Peyer's patch (tissue), 4 donors: ENCODE data around the gene CLMN. TPM values are rescaled to one million over a fixed set of nuclear protein-coding genes. Genes with fewer than 3 reads are reported as not detected.

ENCODE experiments used
- DNase-seq, 3 donors: peaks; one replicate each; pipeline ENCODE4 v3.0.0-alpha.2; 2017 to 2019
- H3K27ac ChIP-seq, 4 donors: fragments of 200-600 bp; sonication (generic); one replicate each; pipeline ENCODE4 v1.5.1; 2016 to 2019
- H3K27me3 ChIP-seq, 2 donors: fragments of 200-600 bp; sonication (generic); one replicate each; pipeline ENCODE4 v1.5.1; 2019
- H3K36me3 ChIP-seq, 3 donors: fragments of 200-600 bp; sonication (generic); one replicate each; pipeline ENCODE4 v1.5.1; 2016 to 2019
- H3K4me1 ChIP-seq, 4 donors: fragments of 200-600 bp; sonication (generic); one replicate each; pipeline ENCODE4 v1.5.1; 2016 to 2019
- H3K4me3 ChIP-seq, 4 donors: fragments of 200-600 bp; sonication (generic); 1 replicate in 3 of 4; 2 replicates in 1 of 4; pipeline ENCODE4 v1.5.1; 2016 to 2019; ENCODE audit warnings: mild to moderate bottlenecking in 1 of 4
- H3K9me3 ChIP-seq, 4 donors: fragments of 200-600 bp; sonication (generic); one replicate each; pipeline ENCODE4 v1.5.1; 2016 to 2019; ENCODE audit warnings: mild to moderate bottlenecking in 1 of 4
- CTCF ChIP-seq, 6 experiments: fragments of 450-650 bp in 4 of 6; fragments of 200-600 bp in 2 of 6; sonication (generic) in 1 of 6; IDR thresholded peaks; one replicate each; pipeline ENCODE4 v1.5.1; 2017 to 2019; ENCODE audit warnings: antibody characterized with exemption in 6 of 6, mild to moderate bottlenecking in 3 of 6, moderate library complexity in 1 of 6
- POLR2A ChIP-seq, 2 donors: fragments of 450-650 bp; IDR thresholded peaks; one replicate each; pipeline ENCODE4 v1.5.1; 2017; ENCODE audit warnings: antibody characterized with exemption in 2 of 2, mild to moderate bottlenecking in 2 of 2, moderate library complexity in 2 of 2
- total RNA-seq, 4 donors: library from RNA; depleted of rRNA; stranded (reverse); fragments of >200 nt; gene quantifications; one replicate each; pipeline ENCODE4 v1.1.0, GENCODE V29; 2016

Gene CLMN
- total RNA-seq, 4 donors from 2014 or later: 18.7 to 38.8 (median 36.4) TPM

GRCh38 chr14:95253039-95253630, 66.6 kb downstream of the CLMN start:
- Histone ChIP-seq H3K9me3 (no peaks in the 10 kb centered on the region), H3K4me3 (no peak overlapping the region), H3K27me3 (no peaks in the 10 kb centered on the region), H3K4me1 (peaks cover 0 to 26% (median 6%) of the 10 kb centered on the region in 4 donors), H3K36me3 (no peaks in the 10 kb centered on the region), H3K27ac (no peak overlapping the region)
- DNase-seq: no peak
- TF ChIP-seq CTCF (IDR thresholded peaks at IDR 0.05): no peak
- TF ChIP-seq POLR2A (IDR thresholded peaks at IDR 0.05): no peak

- no peak overlapping the region for H3K4me3 ChIP-seq
- TF ChIP-seq POLR2A (IDR thresholded peaks at IDR 0.05) (no peak), CTCF (IDR thresholded peaks at IDR 0.05) (no peak)
- no peak overlapping the region for H3K27ac ChIP-seq
- H3K27me3 ChIP-seq: no peaks in the 10 kb centered on the region
- no peak for DNase-seq
- H3K36me3 ChIP-seq: no peaks in the 10 kb centered on the region
- H3K9me3 ChIP-seq: no peaks in the 10 kb centered on the region
- H3K4me1 ChIP-seq: peaks cover 0 to 28% (median 6%) of the 10 kb centered on the region in 4 donors
Observed at GRCh38 chr14:95252219-95252618, 67.5 kb downstream of the CLMN start.

GRCh38 chr14:95250936-95251335, 68.8 kb downstream of the CLMN start:
- no peak for TF ChIP-seq CTCF (IDR thresholded peaks at IDR 0.05)
- TF ChIP-seq POLR2A (IDR thresholded peaks at IDR 0.05): no peak
- DNase-seq: no peak
- H3K36me3 ChIP-seq: no peaks in the 10 kb centered on the region
- no peaks in the 10 kb centered on the region for H3K9me3 ChIP-seq
- H3K27ac ChIP-seq: no peak overlapping the region
- H3K4me3 ChIP-seq: no peak overlapping the region
- no peaks in the 10 kb centered on the region for H3K27me3 ChIP-seq
- H3K4me1 ChIP-seq: peaks cover 0 to 26% (median 6%) of the 10 kb centered on the region in 4 donors

GRCh38 chr14:95250140-95250769, 69.5 kb downstream of the CLMN start:
- H3K4me1 ChIP-seq: peaks cover 0 to 19% (median under 1%) of the 10 kb centered on the region in 4 donors
- no peaks in the 10 kb centered on the region for H3K9me3 ChIP-seq
- TF ChIP-seq POLR2A (IDR thresholded peaks at IDR 0.05) (no peak), CTCF (IDR thresholded peaks at IDR 0.05) (no peak)
- DNase-seq: no peak
- H3K4me3 ChIP-seq: no peak overlapping the region
- no peaks in the 10 kb centered on the region for H3K27me3 ChIP-seq
- H3K36me3 ChIP-seq: no peaks in the 10 kb centered on the region
- peak overlapping the region in 1 of 4 donors; percentile 36 for H3K27ac ChIP-seq

- no peaks in the 10 kb centered on the region for H3K9me3 ChIP-seq
- H3K36me3 ChIP-seq: no peaks in the 10 kb centered on the region
- no peaks in the 10 kb centered on the region for H3K27me3 ChIP-seq
- DNase-seq: peak in 1 of 3 donors; percentile 43
- H3K4me3 ChIP-seq: no peak overlapping the region
- H3K27ac ChIP-seq: no peak overlapping the region
- peaks cover 0 to 19% (median 0%) of the 10 kb centered on the region in 4 donors for H3K4me1 ChIP-seq
- TF ChIP-seq CTCF (IDR thresholded peaks at IDR 0.05) (no peak), POLR2A (IDR thresholded peaks at IDR 0.05) (no peak)
Observed at GRCh38 chr14:95248432-95248831, 71.3 kb downstream of the CLMN start.
